ENCODE results near the gene TSSK2.

The TSSK2 gene

DNA sequence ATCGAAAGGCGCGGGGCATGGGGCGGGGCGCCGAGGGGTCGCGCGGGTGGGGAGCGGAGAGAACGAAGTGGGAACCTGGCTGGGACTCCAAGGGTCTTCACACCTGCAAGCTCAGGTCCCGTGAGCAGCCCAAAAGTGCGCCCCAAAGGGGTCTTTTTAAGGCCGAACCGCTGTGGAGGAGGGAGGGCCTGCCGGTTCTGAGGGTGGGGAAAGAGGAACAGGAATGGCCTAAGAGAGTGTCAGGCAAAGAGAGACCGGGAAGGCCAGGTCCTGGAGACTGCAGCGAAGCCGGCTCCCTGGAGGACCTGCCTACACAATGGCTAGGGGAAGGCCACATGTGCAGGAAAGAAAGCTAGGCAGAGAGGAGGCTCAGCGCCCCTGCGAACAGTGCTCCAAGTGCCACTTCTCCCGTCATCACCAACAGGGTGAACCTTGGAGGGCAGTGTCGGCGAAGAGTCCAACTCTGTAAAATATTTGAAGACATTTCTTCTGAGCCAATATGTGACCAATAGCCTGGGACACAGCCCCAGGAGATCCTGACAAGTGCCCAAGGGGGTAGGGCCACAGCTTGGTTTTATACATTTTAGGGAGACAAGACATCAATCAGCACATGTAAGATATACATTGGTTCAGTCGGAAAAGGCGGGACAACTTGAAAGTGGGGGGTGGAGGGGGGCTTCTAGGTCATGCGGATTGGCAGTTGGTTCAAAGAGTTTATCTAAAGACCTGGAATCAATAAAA lies 8.2 kb upstream of the TSSK2 start:
- no peak overlapping the region for H3K27ac ChIP-seq (ENCODE audit: low read depth, low read length)
- H3K9ac ChIP-seq (ENCODE audit: low read length), result peak overlapping the region; percentile 41
- H4K20me1 ChIP-seq (ENCODE audit: low read depth, low read length), result no peaks in the 10 kb centered on the region; the same call in 1 of the 2 replicates
- no peaks in the 10 kb centered on the region for H3K27me3 ChIP-seq (ENCODE audit: low read length)
- H3F3A ChIP-seq (ENCODE audit: insufficient read depth), result 0 out of 2 replicates have a peak, but pooled peaks cover 2% of the 10 kb centered on the region
- H3K4me3 ChIP-seq (ENCODE audit: insufficient read depth, low read length, poor library complexity, severe bottlenecking), result peak overlapping the region; percentile 45
- peak overlapping the region; percentile 74 for H2AFZ ChIP-seq (ENCODE audit: low read depth, low read length, severe bottlenecking)
- peaks cover 25% of the 10 kb centered on the region; the same call in 1 of the 2 replicates for H3K79me2 ChIP-seq (ENCODE audit: insufficient read depth, low read length)
- peak overlapping the region; percentile 63 for H3K4me2 ChIP-seq (ENCODE audit: low read depth, low read length, poor library complexity, severe bottlenecking)
- TF ChIP-seq, protein P1, sequence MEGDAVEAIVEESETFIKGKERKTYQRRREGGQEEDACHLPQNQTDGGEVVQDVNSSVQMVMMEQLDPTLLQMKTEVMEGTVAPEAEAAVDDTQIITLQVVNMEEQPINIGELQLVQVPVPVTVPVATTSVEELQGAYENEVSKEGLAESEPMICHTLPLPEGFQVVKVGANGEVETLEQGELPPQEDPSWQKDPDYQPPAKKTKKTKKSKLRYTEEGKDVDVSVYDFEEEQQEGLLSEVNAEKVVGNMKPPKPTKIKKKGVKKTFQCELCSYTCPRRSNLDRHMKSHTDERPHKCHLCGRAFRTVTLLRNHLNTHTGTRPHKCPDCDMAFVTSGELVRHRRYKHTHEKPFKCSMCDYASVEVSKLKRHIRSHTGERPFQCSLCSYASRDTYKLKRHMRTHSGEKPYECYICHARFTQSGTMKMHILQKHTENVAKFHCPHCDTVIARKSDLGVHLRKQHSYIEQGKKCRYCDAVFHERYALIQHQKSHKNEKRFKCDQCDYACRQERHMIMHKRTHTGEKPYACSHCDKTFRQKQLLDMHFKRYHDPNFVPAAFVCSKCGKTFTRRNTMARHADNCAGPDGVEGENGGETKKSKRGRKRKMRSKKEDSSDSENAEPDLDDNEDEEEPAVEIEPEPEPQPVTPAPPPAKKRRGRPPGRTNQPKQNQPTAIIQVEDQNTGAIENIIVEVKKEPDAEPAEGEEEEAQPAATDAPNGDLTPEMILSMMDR (IDR thresholded peaks at IDR 0.05; ENCODE audit: insufficient read depth, low read length, poor library complexity, severe bottlenecking), result no peak
- TF ChIP-seq EZH2phosphoT487 (conservative IDR thresholded peaks at IDR 0.05; ENCODE audit: low read length), result no peak
- no peaks in the 10 kb centered on the region for H3K36me3 ChIP-seq (ENCODE audit: low read length)
- no peaks in the 10 kb centered on the region for H3K9me3 ChIP-seq (ENCODE audit: insufficient read depth, low read length)
- H3K9me2 ChIP-seq (replicated peaks; ENCODE audit: insufficient read depth, low read length), result no peaks in the 10 kb centered on the region

DNA sequence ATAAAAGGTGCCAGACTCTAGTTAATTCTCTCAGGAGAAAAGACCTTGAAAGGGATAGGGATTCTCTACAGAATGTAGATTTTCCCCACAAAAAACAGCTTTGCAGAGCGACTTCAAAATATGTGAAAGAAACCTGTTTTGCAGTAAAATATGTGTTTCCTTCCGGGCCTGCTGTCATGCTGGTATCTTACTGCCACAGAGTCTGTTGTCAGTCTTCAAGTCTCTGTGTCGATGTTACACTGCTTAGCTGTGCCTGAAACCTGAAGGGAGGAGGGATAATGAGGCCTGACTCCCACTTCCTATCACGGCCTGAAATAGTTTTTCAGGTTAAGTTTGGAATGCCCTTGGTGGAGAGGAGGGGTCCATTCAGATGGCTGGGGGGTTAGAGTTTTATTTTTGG lies 7.2 kb upstream of the TSSK2 start:
- Histone ChIP-seq H3K4me3 (ENCODE audit: insufficient read depth, low read length, poor library complexity, severe bottlenecking) (no peak overlapping the region), H3F3A (ENCODE audit: insufficient read depth) (no peaks in the 10 kb centered on the region), H3K9ac (ENCODE audit: low read length) (no peak overlapping the region), H3K36me3 (ENCODE audit: low read length) (no peaks in the 10 kb centered on the region), H3K27ac (ENCODE audit: low read depth, low read length) (no peak overlapping the region), H3K27me3 (ENCODE audit: low read length) (no peaks in the 10 kb centered on the region), H4K20me1 (ENCODE audit: low read depth, low read length) (no peaks in the 10 kb centered on the region), H3K79me2 (ENCODE audit: insufficient read depth, low read length) (peaks cover 18% of the 10 kb centered on the region; the same call in 1 of the 2 replicates), H2AFZ (ENCODE audit: low read depth, low read length, severe bottlenecking) (no peak overlapping the region), H3K4me2 (ENCODE audit: low read depth, low read length, poor library complexity, severe bottlenecking) (no peak overlapping the region), H3K9me3 (ENCODE audit: insufficient read depth, low read length) (no peaks in the 10 kb centered on the region), H3K9me2 (replicated peaks; ENCODE audit: insufficient read depth, low read length) (no peaks in the 10 kb centered on the region)
- TF ChIP-seq EZH2phosphoT487 (conservative IDR thresholded peaks at IDR 0.05; ENCODE audit: low read length), result no peak
- TF ChIP-seq, protein P1 (IDR thresholded peaks at IDR 0.05; ENCODE audit: insufficient read depth, low read length, poor library complexity, severe bottlenecking), result no peak

DNA sequence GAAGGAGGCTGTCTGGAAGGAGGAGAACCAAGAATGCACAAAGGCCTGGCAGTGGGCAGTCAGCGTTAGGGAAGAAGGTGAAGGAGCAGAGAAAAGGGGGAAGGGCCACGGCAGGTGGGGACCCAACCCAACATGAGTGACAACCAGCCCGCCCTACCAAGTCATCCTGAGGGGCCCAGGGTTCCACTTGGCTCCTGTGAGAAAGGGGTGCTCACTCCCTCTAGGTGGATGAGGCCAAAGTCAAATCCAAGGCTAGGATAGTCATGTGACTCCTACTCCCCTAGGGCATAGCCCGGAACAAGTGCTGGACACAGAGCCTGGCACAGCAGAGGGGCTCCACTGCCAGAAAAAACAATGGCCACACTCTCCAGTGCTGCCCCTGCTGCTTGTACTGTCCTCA lies 6.7 kb upstream of the TSSK2 start:
- H3K36me3 ChIP-seq (ENCODE audit: low read length), result no peaks in the 10 kb centered on the region
- no peaks in the 10 kb centered on the region for H3F3A ChIP-seq (ENCODE audit: insufficient read depth)
- no peak overlapping the region for H2AFZ ChIP-seq (ENCODE audit: low read depth, low read length, severe bottlenecking)
- no peaks in the 10 kb centered on the region for H3K27me3 ChIP-seq (ENCODE audit: low read length)
- H4K20me1 ChIP-seq (ENCODE audit: low read depth, low read length), result no peaks in the 10 kb centered on the region
- H3K79me2 ChIP-seq (ENCODE audit: insufficient read depth, low read length), result peaks cover 13% of the 10 kb centered on the region; the same call in 1 of the 2 replicates
- no peak overlapping the region for H3K27ac ChIP-seq (ENCODE audit: low read depth, low read length)
- H3K9me2 ChIP-seq (replicated peaks; ENCODE audit: insufficient read depth, low read length), result no peaks in the 10 kb centered on the region
- H3K4me2 ChIP-seq (ENCODE audit: low read depth, low read length, poor library complexity, severe bottlenecking), result no peak overlapping the region
- H3K4me3 ChIP-seq (ENCODE audit: insufficient read depth, low read length, poor library complexity, severe bottlenecking), result no peak overlapping the region
- no peak overlapping the region for H3K9ac ChIP-seq (ENCODE audit: low read length)
- TF ChIP-seq EZH2phosphoT487 (conservative IDR thresholded peaks at IDR 0.05; ENCODE audit: low read length), result no peak
- TF ChIP-seq, protein P1 (IDR thresholded peaks at IDR 0.05; ENCODE audit: insufficient read depth, low read length, poor library complexity, severe bottlenecking), result no peak
- H3K9me3 ChIP-seq (ENCODE audit: insufficient read depth, low read length), result no peaks in the 10 kb centered on the region

Measured in SU-DHL-6 (cell line).